ENCODE results near the gene MEX3D.

GRCh38 chr19:1525343-1525742 is 42.8 kb downstream of the MEX3D start:
- TF ChIP-seq CTCF (conservative IDR thresholded peaks at IDR 0.05; ENCODE audit: low read depth, low read length) (no peak), EZH2 (IDR thresholded peaks at IDR 0.05; ENCODE audit: low read length, unreplicated experiment) (no peak), EZH2phosphoT487 (IDR thresholded peaks at IDR 0.05; ENCODE audit: borderline replicate concordance, low read length) (no peak)

Data from PC-3 (cell line).